ENCODE measurements around the gene TMEM222. TPM values are rescaled to one million over a fixed set of nuclear protein-coding genes. Genes with fewer than 3 reads are reported as not detected.

Gene TMEM222
- total RNA-seq, 1 donor from 2014 or later: 7.4 TPM

DNA sequence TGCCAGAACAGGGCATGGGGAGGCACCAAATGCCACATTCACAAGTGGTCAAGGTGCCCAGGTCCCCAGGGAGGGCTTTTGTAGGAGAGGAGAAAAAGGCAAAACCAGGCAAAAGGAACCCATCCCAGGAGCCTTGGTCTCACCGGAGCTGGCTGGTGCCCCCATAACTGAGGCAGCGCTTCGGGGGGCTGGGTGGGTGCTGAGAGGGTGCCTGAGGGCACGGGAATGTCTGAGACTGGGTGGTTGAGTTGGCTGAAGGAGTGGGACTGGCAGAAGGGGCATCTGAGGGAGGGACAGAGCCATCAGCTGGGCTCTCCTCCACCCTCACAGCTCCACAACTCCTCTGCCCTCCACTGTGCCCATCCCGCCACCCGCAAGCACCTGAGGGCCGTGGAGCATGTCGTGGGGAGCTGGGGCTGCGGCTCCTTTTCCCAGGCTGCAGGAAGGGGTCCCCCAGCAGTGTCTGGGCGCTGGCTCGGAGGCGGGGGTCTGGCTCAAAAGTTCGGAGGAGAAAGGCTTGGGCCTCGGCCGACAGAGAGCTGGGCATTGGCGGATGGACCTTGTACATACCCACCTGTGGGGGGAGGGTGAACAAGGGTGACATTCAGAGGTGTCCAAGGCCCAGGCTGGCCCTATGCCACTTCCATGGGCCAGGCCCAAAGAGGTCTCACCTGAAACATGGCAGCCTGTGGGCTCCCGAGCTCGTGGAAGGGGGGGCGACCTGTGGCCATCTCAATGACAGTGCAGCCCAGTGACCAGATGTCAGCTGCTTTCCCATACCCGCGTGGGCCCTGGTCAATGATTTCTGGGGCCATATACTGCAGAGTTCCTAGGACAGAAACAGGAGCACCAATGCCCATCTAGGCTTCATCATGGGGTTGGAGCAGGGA, 36.3 kb downstream of the TMEM222 start:
- peaks cover 7% of the 10 kb centered on the region for H3F3A ChIP-seq (ENCODE audit: low read depth)
- H3K36me3 ChIP-seq: no peaks in the 10 kb centered on the region
- no peaks in the 10 kb centered on the region for H3K9me3 Mint-ChIP-seq
- H3K27me3 Mint-ChIP-seq (ENCODE audit: insufficient read depth, low read depth): peaks cover 23% of the 10 kb centered on the region
- peaks cover 55% of the 10 kb centered on the region for H3K27me3 ChIP-seq
- no peaks in the 10 kb centered on the region for H3K9me3 ChIP-seq (ENCODE audit: low read depth)
- H3K27ac ChIP-seq: no peak overlapping the region
- H3K9ac ChIP-seq: no peak overlapping the region
- H3K4me1 ChIP-seq: peaks cover 16% of the 10 kb centered on the region
- H3K4me3 Mint-ChIP-seq: peak overlapping the region; percentile 48
- H2AFZ ChIP-seq (replicated peaks): no peak overlapping the region
- TF ChIP-seq EZH2 (IDR thresholded peaks at IDR 0.05): no peak
- no peak for TF ChIP-seq EZH2phosphoT487 (IDR thresholded peaks at IDR 0.05)
- no peak for TF ChIP-seq CTCF (IDR thresholded peaks at IDR 0.05)
- no peak for DNase-seq (ENCODE audit: low spot score)
- peaks cover 17% of the 10 kb centered on the region for H4K20me1 ChIP-seq (ENCODE audit: low read depth)
- H3K4me1 Mint-ChIP-seq: peaks cover 25% of the 10 kb centered on the region
- no peak overlapping the region for H3K4me2 ChIP-seq
- no peak overlapping the region for H3K27ac Mint-ChIP-seq
- no peak overlapping the region for H3K4me3 ChIP-seq
- H3K79me2 ChIP-seq (ENCODE audit: low read depth): no peaks in the 10 kb centered on the region
- H3K36me3 Mint-ChIP-seq: peaks cover 11% of the 10 kb centered on the region

- H2AFZ ChIP-seq (replicated peaks): no peak overlapping the region
- H3K9me3 ChIP-seq (ENCODE audit: low read depth): no peaks in the 10 kb centered on the region
- no peak overlapping the region for H3K4me2 ChIP-seq
- Mint-ChIP-seq H3K27me3 (ENCODE audit: insufficient read depth, low read depth) (peaks cover 25% of the 10 kb centered on the region), H3K36me3 (peaks cover 11% of the 10 kb centered on the region), H3K4me3 (peak overlapping the region; percentile 6), H3K9me3 (no peaks in the 10 kb centered on the region), H3K4me1 (peaks cover 31% of the 10 kb centered on the region), H3K27ac (peak overlapping the region; percentile 17)
- no peak overlapping the region for H3K9ac ChIP-seq
- DNase-seq (ENCODE audit: low spot score): no peak
- no peak overlapping the region for H3K27ac ChIP-seq
- peaks cover 19% of the 10 kb centered on the region for H3K4me1 ChIP-seq
- TF ChIP-seq EZH2phosphoT487 (IDR thresholded peaks at IDR 0.05) (no peak), EZH2 (IDR thresholded peaks at IDR 0.05) (no peak), CTCF (IDR thresholded peaks at IDR 0.05) (no peak)
- no peak overlapping the region for H3K4me3 ChIP-seq
- no peaks in the 10 kb centered on the region for H3K79me2 ChIP-seq (ENCODE audit: low read depth)
- peaks cover 55% of the 10 kb centered on the region for H3K27me3 ChIP-seq
- peaks cover 13% of the 10 kb centered on the region for H3F3A ChIP-seq (ENCODE audit: low read depth)
- no peaks in the 10 kb centered on the region for H3K36me3 ChIP-seq
- H4K20me1 ChIP-seq (ENCODE audit: low read depth): peaks cover 24% of the 10 kb centered on the region
These were observed 37.0 kb downstream of the TMEM222 start for GRCh38 chr1:27358928-27359313.

GRCh38 chr1:27359822-27360158, 37.8 kb downstream of the TMEM222 start:
- Histone ChIP-seq H3F3A (ENCODE audit: low read depth) (peaks cover 22% of the 10 kb centered on the region), H3K36me3 (no peaks in the 10 kb centered on the region), H3K79me2 (ENCODE audit: low read depth) (no peaks in the 10 kb centered on the region), H4K20me1 (ENCODE audit: low read depth) (peaks cover 32% of the 10 kb centered on the region), H3K4me3 (peak overlapping the region; percentile 68), H3K4me1 (peaks cover 27% of the 10 kb centered on the region), H3K4me2 (peak overlapping the region; percentile 98), H3K9ac (no peak overlapping the region), H3K27ac (no peak overlapping the region), H3K9me3 (ENCODE audit: low read depth) (no peaks in the 10 kb centered on the region), H2AFZ (replicated peaks) (no peak overlapping the region), H3K27me3 (peaks cover 55% of the 10 kb centered on the region)
- no peaks in the 10 kb centered on the region for H3K9me3 Mint-ChIP-seq
- peaks cover 38% of the 10 kb centered on the region for H3K4me1 Mint-ChIP-seq
- DNase-seq (ENCODE audit: low spot score): no peak
- TF ChIP-seq CTCF (IDR thresholded peaks at IDR 0.05) (no peak), EZH2 (IDR thresholded peaks at IDR 0.05) (no peak), EZH2phosphoT487 (IDR thresholded peaks at IDR 0.05) (no peak)
- H3K4me3 Mint-ChIP-seq: peak overlapping the region; percentile 44
- peaks cover 25% of the 10 kb centered on the region for H3K27me3 Mint-ChIP-seq (ENCODE audit: insufficient read depth, low read depth)
- no peak overlapping the region for H3K27ac Mint-ChIP-seq
- H3K36me3 Mint-ChIP-seq: peaks cover 11% of the 10 kb centered on the region
